Panc1 (cell line): ENCODE measurements around the gene OLIG2. TPM values are rescaled to one million over a fixed set of nuclear protein-coding genes. Genes with fewer than 3 reads are reported as not detected.

Experiments
- ATAC-seq: fragments of 200-7000 bp; cut with Tn5 transposase; 2 replicates; pipeline ENCODE4 v1.9.1; 2020; ENCODE audit warnings: mild to moderate bottlenecking, moderate library complexity
- BruUV-seq: library from RNA; stranded (reverse); fragments of 400-500 nt; replicated peaks from 2 replicates; lab custom pipeline; 2021; lab: Mats Ljungman, UMichigan
- CTCF ChIA-PET: fragments of 300-600 bp; sonication (Branson Sonifier 250); formaldehyde crosslinking; loops from one replicate; lab custom pipeline; 2022; ENCODE audit warnings: antibody characterized with exemption; lab: Charles Lee
- POLR2A ChIA-PET: fragments of 300-600 bp; sonication (Branson Sonifier 250); formaldehyde crosslinking; loops from one replicate; lab custom pipeline; 2022; ENCODE audit warnings: antibody characterized with exemption; lab: Charles Lee
- DNase-seq: peaks from one replicate; pipeline ENCODE4 v3.0.0-alpha.2; 2010; ENCODE audit warnings: low read depth, low spot score
- H3K27ac ChIP-seq: 2 replicates; pipeline ENCODE4 v1.5.1; 2011; ENCODE audit warnings: mild to moderate bottlenecking, low read length, inconsistent platforms
- H3K27me3 ChIP-seq: fragments of 200-500 bp; sonication (Bioruptor generic); 2 replicates; pipeline ENCODE4 v1.6.0; 2014; ENCODE audit warnings: low read length, inconsistent platforms; ENCODE audit not compliant: control insufficient read depth, insufficient read depth
- H3K36me3 ChIP-seq: fragments of 200-500 bp; sonication (Bioruptor generic); 2 replicates; pipeline ENCODE4 v1.5.1; 2014; ENCODE audit warnings: inconsistent platforms, mild to moderate bottlenecking, low read length, moderate library complexity; ENCODE audit not compliant: control insufficient read depth, insufficient read depth
- H3K4me1 ChIP-seq: 2 replicates; pipeline ENCODE4 v1.5.1; 2011; ENCODE audit warnings: inconsistent platforms, mild to moderate bottlenecking, low read length, moderate library complexity; ENCODE audit not compliant: control insufficient read depth, insufficient read depth
- H3K4me3 ChIP-seq, 2 experiments: 2 replicates each; pipeline ENCODE4 v1.5.1; 2011 to 2012; ENCODE audit warnings: low read depth in 2 of 2, low read length in 2 of 2, mild to moderate bottlenecking in 2 of 2, inconsistent platforms in 1 of 2, moderate library complexity in 1 of 2
- H3K9me3 ChIP-seq: fragments of 200-500 bp; sonication (Bioruptor generic); 2 replicates; pipeline ENCODE4 v1.5.1; 2014; ENCODE audit warnings: low read depth, mild to moderate bottlenecking, inconsistent platforms, low read length, moderate library complexity; ENCODE audit not compliant: control insufficient read depth, insufficient read depth
- CTCF ChIP-seq: fragments of 450-650 bp; IDR thresholded peaks from 2 replicates; pipeline ENCODE4 v1.5.1; 2017; ENCODE audit warnings: mild to moderate bottlenecking
- POLR2AphosphoS5 ChIP-seq: IDR thresholded peaks from 2 replicates; pipeline ENCODE4 v1.6.1; 2012; ENCODE audit warnings: mild to moderate bottlenecking, low read depth, low read length, moderate library complexity
- REST ChIP-seq, 2 experiments: IDR thresholded peaks; 2 replicates each; pipeline ENCODE4 v1.6.1; 2011 to 2012; ENCODE audit warnings: low read depth in 2 of 2, control low read depth in 1 of 2, low read length in 1 of 2, mild to moderate bottlenecking in 1 of 2, moderate library complexity in 1 of 2; ENCODE audit not compliant: insufficient read depth in 1 of 2
- SIN3A ChIP-seq: IDR thresholded peaks from 2 replicates; pipeline ENCODE4 v1.6.1; 2012; ENCODE audit warnings: low read depth, mild to moderate bottlenecking, low read length, moderate library complexity, borderline replicate concordance; ENCODE audit not compliant: insufficient read depth
- TCF7L2 ChIP-seq: IDR thresholded peaks from 2 replicates; pipeline ENCODE4 v1.6.1; 2011; ENCODE audit warnings: mild to moderate bottlenecking, low read depth, low read length, inconsistent platforms
- in situ Hi-C: cut with HindIII; loops from 2 replicates; pipeline ENCODE4 v1.10.0; 2016; ENCODE audit warnings: low sequenced_read_pairs, low pct_unique_long_range_greater_than_20kb
- intact Hi-C: fragments of 100-400 bp; cut with micrococcal nuclease; formaldehyde crosslinking; loops from one replicate; pipeline ENCODE4 v1.10.0; 2022; ENCODE audit not compliant: unreplicated experiment
- total RNA-seq: library from RNA; stranded (reverse); gene quantifications from one replicate; pipeline ENCODE4 v1.2.1, GENCODE V29; 2021; ENCODE audit not compliant: unreplicated experiment

Gene OLIG2
- total RNA-seq, 1 experiment from 2014 or later: not detected

GRCh38 chr21:33019885-33020557 lies 5.7 kb upstream of the OLIG2 start:
- Histone ChIP-seq H3K9me3 (no peaks in the 10 kb centered on the region), H3K27me3 (peaks cover 2% of the 10 kb centered on the region; the same call in 1 of the 2 replicates), H3K4me1 (no peaks in the 10 kb centered on the region), H3K27ac (no peak overlapping the region), H3K4me3 (no peak overlapping the region), H3K36me3 (no peaks in the 10 kb centered on the region)
- DNase-seq (no peak), ATAC-seq (peak; percentile 54; the same call in 1 of the 2 replicates)
- BruUV-seq: no TSS peak
- POLR2A ChIA-PET: no interaction called here
- intact Hi-C loops (no loop called here), in situ Hi-C loops (no loop called here)
- TF ChIP-seq REST (IDR thresholded peaks at IDR 0.05; ENCODE audit: insufficient read depth in 1 of 2, low read depth in 2 of 2, low read length in 1 of 2) (no peak), POLR2AphosphoS5 (no peak), SIN3A (no peak), TCF7L2 (no peak), CTCF (no peak)
- CTCF ChIA-PET: no interaction called here

- in situ Hi-C loops (no loop called here), intact Hi-C loops (no loop called here)
- BruUV-seq: no TSS peak
- no peak overlapping the region for H3K27ac ChIP-seq
- no peak for TF ChIP-seq TCF7L2
- no peak for TF ChIP-seq REST (IDR thresholded peaks at IDR 0.05; ENCODE audit: insufficient read depth in 1 of 2, low read depth in 2 of 2, low read length in 1 of 2)
- no peak for TF ChIP-seq POLR2AphosphoS5
- TF ChIP-seq SIN3A: no peak
- no peak for TF ChIP-seq CTCF
- H3K4me3 ChIP-seq: no peak overlapping the region
- DNase-seq (no peak), ATAC-seq (no peak)
- POLR2A ChIA-PET: no interaction called here
- H3K27me3 ChIP-seq: peaks cover 2% of the 10 kb centered on the region; the same call in 1 of the 2 replicates
- CTCF ChIA-PET: no interaction called here
- no peaks in the 10 kb centered on the region for H3K4me1 ChIP-seq
- no peaks in the 10 kb centered on the region for H3K9me3 ChIP-seq
- H3K36me3 ChIP-seq: no peaks in the 10 kb centered on the region
Measured at GRCh38 chr21:33020558-33021100, 5.1 kb upstream of the OLIG2 start.
